NCI-H2196 (cell line): Measurements from ENCODE around the gene CDK18.
A peak's percentile ranks its signal among the peaks of the same experiment; 100 is the strongest.
"Not testable (repeated sequence)": the region's sequence is repeated elsewhere in the genome, so short reads cannot be mapped to it uniquely, and the experiment has no call there.

Experiments
- DNase-seq: peaks from one replicate; lab custom pipeline; 2025; ENCODE audit not compliant: unreplicated experiment; lab: John Stamatoyannopoulos, UW

The CDK18 gene

GRCh38 chr1:205504311-205505075 is at the start of gene CDK18:
Gene CDK18, plus strand, starts transcription at chr1:205504669. Its CDS starts 18,499 bp downstream, at chr1:205523168.
- peak; percentile 80 for DNase-seq

- DNase-seq = no peak
Observed at GRCh38 chr1:205454903-205455335, 49.5 kb upstream of the CDK18 start.

- DNase-seq = no peak
Observed at GRCh38 chr1:205455581-205456382, 48.7 kb upstream of the CDK18 start, which contains the start of gene BLACAT1. Gene BLACAT1, minus strand, starts transcription at chr1:205456045.

- DNase-seq = peak; percentile 21
Observed at GRCh38 chr1:205456383-205456867, 48.0 kb upstream of the CDK18 start.

GRCh38 chr1:205456868-205457745 is 47.4 kb upstream of the CDK18 start:
- DNase-seq = peak; percentile 62

- DNase-seq = no peak
Observed at GRCh38 chr1:205458777-205459566, 45.5 kb upstream of the CDK18 start.

GRCh38 chr1:205465392-205465791 is 39.1 kb upstream of the CDK18 start:
- DNase-seq = no peak

GRCh38 chr1:205466595-205467220 is 37.8 kb upstream of the CDK18 start:
- DNase-seq = no peak

- no peak for DNase-seq
Observed at GRCh38 chr1:205470131-205470530, 34.3 kb upstream of the CDK18 start.

- DNase-seq = no peak
Observed at GRCh38 chr1:205472737-205473441, 31.6 kb upstream of the CDK18 start.

- no peak for DNase-seq
Observed at GRCh38 chr1:205473475-205473874, 31.0 kb upstream of the CDK18 start.

GRCh38 chr1:205473966-205474365 is 30.5 kb upstream of the CDK18 start:
- no peak for DNase-seq

GRCh38 chr1:205474571-205474970 is 29.9 kb upstream of the CDK18 start:
- no peak for DNase-seq

GRCh38 chr1:205475855-205476254 is 28.6 kb upstream of the CDK18 start:
- no peak for DNase-seq

- DNase-seq = no peak
Observed at GRCh38 chr1:205476648-205477047, 27.8 kb upstream of the CDK18 start.

- DNase-seq = no peak
Observed at GRCh38 chr1:205477121-205477758, 27.2 kb upstream of the CDK18 start.

- DNase-seq = peak; percentile 94
Observed at GRCh38 chr1:205477759-205478247, 26.7 kb upstream of the CDK18 start.

- DNase-seq = not testable (repeated sequence)
Observed at GRCh38 chr1:205478985-205479384, 25.5 kb upstream of the CDK18 start.
